H1 (cell line): ENCODE results near the gene BRCA2. TPM values are rescaled to one million over a fixed set of nuclear protein-coding genes. Genes with fewer than 3 reads are reported as not detected.

Experiments
- BACH1 ChIP-seq: IDR thresholded peaks from 2 replicates; pipeline ENCODE4 v1.6.1; 2012; ENCODE audit warnings: low read length, improper control_type of control experiment
- BCL11A ChIP-seq, 2 experiments: IDR thresholded peaks; one replicate each; pipeline ENCODE4 v1.6.1; 2011; ENCODE audit warnings: low read depth in 2 of 2, low read length in 2 of 2, mild to moderate bottlenecking in 2 of 2
- CTBP2 ChIP-seq: IDR thresholded peaks from 2 replicates; pipeline ENCODE4 v1.7.0; 2011; ENCODE audit warnings: borderline replicate concordance, mild to moderate bottlenecking, moderate library complexity, mixed read lengths, low read length; ENCODE audit not compliant: insufficient read depth, insufficient read length
- EGR1 ChIP-seq: IDR thresholded peaks from 2 replicates; pipeline ENCODE4 v1.6.1; 2011; ENCODE audit warnings: low read depth, low read length, borderline replicate concordance
- EP300 ChIP-seq, 2 experiments: IDR thresholded peaks; 1 replicate in 1 of 2; 2 replicates in 1 of 2; pipeline ENCODE4 v1.6.1; 2011 to 2012; ENCODE audit warnings: low read depth in 2 of 2, low read length in 2 of 2, mild to moderate bottlenecking in 2 of 2, borderline replicate concordance in 1 of 2, inconsistent platforms in 1 of 2, moderate library complexity in 1 of 2
- HDAC2 ChIP-seq, 2 experiments: fragments of 300-600 bp in 1 of 2; sonication (generic) in 1 of 2; IDR thresholded peaks; 2 replicates each; pipeline ENCODE4 v1.6.1; 2011 to 2012; ENCODE audit warnings: low read depth in 2 of 2, low read length in 2 of 2, mild to moderate bottlenecking in 2 of 2, moderate library complexity in 2 of 2, borderline replicate concordance in 1 of 2, inconsistent platforms in 1 of 2
- HDAC6 ChIP-seq: IDR thresholded peaks from one replicate; pipeline ENCODE4 v1.7.1; 2012; ENCODE audit warnings: low read depth, mild to moderate bottlenecking, inconsistent platforms, low read length, moderate library complexity
- JUND ChIP-seq: IDR thresholded peaks from 2 replicates; pipeline ENCODE4 v1.6.1; 2011; ENCODE audit warnings: mild to moderate bottlenecking, improper control_type of control experiment, low read length
- KDM4A ChIP-seq: IDR thresholded peaks from one replicate; pipeline ENCODE4 v1.7.1; 2012; ENCODE audit warnings: low read depth, mild to moderate bottlenecking, moderate library complexity, low read length, inconsistent platforms; ENCODE audit not compliant: severe bottlenecking
- POU5F1 ChIP-seq: IDR thresholded peaks from 2 replicates; pipeline ENCODE4 v1.6.1; 2011; ENCODE audit warnings: low read depth, mild to moderate bottlenecking, low read length, moderate library complexity
- RAD21 ChIP-seq, 2 experiments: IDR thresholded peaks in 1 of 2; conservative IDR thresholded peaks in 1 of 2; 2 replicates each; pipeline ENCODE4 v1.6.1; 2011; ENCODE audit warnings: low read depth in 2 of 2, low read length in 2 of 2, improper control_type of control experiment in 1 of 2, inconsistent platforms in 1 of 2, mild to moderate bottlenecking in 1 of 2, moderate library complexity in 1 of 2
- RXRA ChIP-seq: IDR thresholded peaks from 2 replicates; pipeline ENCODE4 v1.6.1; 2011; ENCODE audit warnings: low read depth, mild to moderate bottlenecking, low read length, moderate library complexity; ENCODE audit not compliant: insufficient read depth
- SIX5 ChIP-seq: IDR thresholded peaks from 2 replicates; pipeline ENCODE4 v1.6.1; 2011; ENCODE audit warnings: mild to moderate bottlenecking, low read depth, low read length
- SP1 ChIP-seq: IDR thresholded peaks from 2 replicates; pipeline ENCODE4 v1.6.1; 2011; ENCODE audit warnings: low read depth, low read length
- SUZ12 ChIP-seq: fragments of 200-600 bp; sonication (generic); IDR thresholded peaks from 2 replicates; pipeline ENCODE4 v1.6.1; 2012; ENCODE audit warnings: mild to moderate bottlenecking, inconsistent platforms, low read length, moderate library complexity, mixed read lengths
- TAF1 ChIP-seq: IDR thresholded peaks from 2 replicates; pipeline ENCODE4 v1.6.1; 2011; ENCODE audit warnings: mild to moderate bottlenecking, low read depth, low read length
- TBP ChIP-seq: IDR thresholded peaks from 2 replicates; pipeline ENCODE4 v1.6.1; 2011; ENCODE audit warnings: low read depth, low read length, improper control_type of control experiment
- TCF12 ChIP-seq: IDR thresholded peaks from 2 replicates; pipeline ENCODE4 v1.6.1; 2011; ENCODE audit warnings: low read depth, mild to moderate bottlenecking, low read length
- USF2 ChIP-seq: IDR thresholded peaks from 2 replicates; pipeline ENCODE4 v1.6.1; 2011; ENCODE audit warnings: low read length, improper control_type of control experiment
- polyA plus RNA-seq, 7 experiments: library from polyadenylated mRNA; depleted of rRNA in 3 of 7; stranded (reverse) in 5 of 7; unstranded in 2 of 7; fragments of >200 nt in 5 of 7; fragments of 200-250 nt in 2 of 7; gene quantifications; 1 replicate in 5 of 7; 2 replicates in 1 of 7; 4 replicates in 1 of 7; pipeline versions ENCODE4 v1.2.1 to v1.2.3, GENCODE V29; 2011 to 2013; ENCODE audit warnings: missing spikeins in 2 of 7, mixed read lengths in 2 of 7
- total RNA-seq: library from RNA; stranded (reverse); fragmentation: NEBNext Ultra II Directional; extraction: Animal tissue kit (Norgen Biotek cat#: 25700); gene quantifications from 2 replicates; pipeline ENCODE4 v1.2.1, GENCODE V29; 2021
- TF ChIP-seq, protein P1 (sequence below): IDR thresholded peaks from 2 replicates; pipeline ENCODE4 v1.6.1; 2012; ENCODE audit warnings: inconsistent platforms
- TF ChIP-seq, protein P2 (sequence below): IDR thresholded peaks from 2 replicates; pipeline ENCODE4 v1.6.1; 2012; ENCODE audit warnings: inconsistent platforms

BRCA2 gene
- total and polyA plus RNA-seq, 2 of the 8 experiments (the other 6 are each of a cell fraction or from before 2014, with no cell fraction given) = 4.2 to 24.9 TPM

- TF ChIP-seq SUZ12 (0 out of 2 replicates have a peak, but pooled peaks have one; percentile 28), EGR1 (no peak), TAF1 (peak; percentile 39; the same call in 1 of the 2 replicates), RAD21 (IDR thresholded peaks at IDR 0.05 in 1 of 2, conservative IDR thresholded peaks at IDR 0.05 in 1 of 2; ENCODE audit: low read depth in 2 of 2, low read length in 2 of 2) (no peak), HDAC2 (IDR thresholded peaks at IDR 0.05; ENCODE audit: borderline replicate concordance in 1 of 2, low read depth in 2 of 2, low read length in 2 of 2) (no peak), RXRA (no peak), SIX5 (no peak), CTBP2 (no peak), HDAC6 (no peak), POU5F1 (no peak), BCL11A (IDR thresholded peaks at IDR 0.05; ENCODE audit: low read depth in 2 of 2, low read length in 2 of 2) (no peak), EP300 (IDR thresholded peaks at IDR 0.05; ENCODE audit: borderline replicate concordance in 1 of 2, low read depth in 2 of 2, low read length in 2 of 2) (no peak), TBP (no peak), USF2 (no peak), SP1 (no peak), TCF12 (no peak), KDM4A (peak; percentile 68), BACH1 (no peak), JUND (no peak)
- TF ChIP-seq, protein P1, sequence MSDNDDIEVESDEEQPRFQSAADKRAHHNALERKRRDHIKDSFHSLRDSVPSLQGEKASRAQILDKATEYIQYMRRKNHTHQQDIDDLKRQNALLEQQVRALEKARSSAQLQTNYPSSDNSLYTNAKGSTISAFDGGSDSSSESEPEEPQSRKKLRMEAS = peak; percentile 51
- TF ChIP-seq, protein P2, sequence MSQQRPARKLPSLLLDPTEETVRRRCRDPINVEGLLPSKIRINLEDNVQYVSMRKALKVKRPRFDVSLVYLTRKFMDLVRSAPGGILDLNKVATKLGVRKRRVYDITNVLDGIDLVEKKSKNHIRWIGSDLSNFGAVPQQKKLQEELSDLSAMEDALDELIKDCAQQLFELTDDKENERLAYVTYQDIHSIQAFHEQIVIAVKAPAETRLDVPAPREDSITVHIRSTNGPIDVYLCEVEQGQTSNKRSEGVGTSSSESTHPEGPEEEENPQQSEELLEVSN = peak; percentile 30; the same call in 1 of the 2 replicates
Measured at GRCh38 chr13:32426990-32427851, 111.9 kb downstream of the BRCA2 start (continued).
